Sigmoid colon (tissue), 4 donors: ENCODE results near the gene SLC30A2.

ENCODE experiments used
- CTCF ChIP-seq, 4 experiments: fragments of 450-650 bp in 3 of 4; fragments of 200-600 bp in 1 of 4; IDR thresholded peaks; one replicate each; pipeline ENCODE4 v1.5.1; 2016 to 2019; ENCODE audit warnings: antibody characterized with exemption in 4 of 4, mild to moderate bottlenecking in 3 of 4, moderate library complexity in 2 of 4
- EP300 ChIP-seq, 4 donors: sonication (generic); formaldehyde crosslinking; IDR thresholded peaks; one replicate each; pipeline ENCODE4 v1.6.1; 2017; ENCODE audit warnings: antibody characterized with exemption in 4 of 4
- POLR2A ChIP-seq, 2 donors: fragments of 450-650 bp; IDR thresholded peaks; one replicate each; pipeline ENCODE4 v1.6.1; 2016; ENCODE audit warnings: antibody characterized with exemption in 2 of 2, mild to moderate bottlenecking in 2 of 2, moderate library complexity in 2 of 2
- POLR2AphosphoS5 ChIP-seq, 4 donors: sonication (generic); formaldehyde crosslinking; IDR thresholded peaks; one replicate each; pipeline ENCODE4 v1.6.1; 2017; ENCODE audit warnings: antibody characterized with exemption in 4 of 4

DNA sequence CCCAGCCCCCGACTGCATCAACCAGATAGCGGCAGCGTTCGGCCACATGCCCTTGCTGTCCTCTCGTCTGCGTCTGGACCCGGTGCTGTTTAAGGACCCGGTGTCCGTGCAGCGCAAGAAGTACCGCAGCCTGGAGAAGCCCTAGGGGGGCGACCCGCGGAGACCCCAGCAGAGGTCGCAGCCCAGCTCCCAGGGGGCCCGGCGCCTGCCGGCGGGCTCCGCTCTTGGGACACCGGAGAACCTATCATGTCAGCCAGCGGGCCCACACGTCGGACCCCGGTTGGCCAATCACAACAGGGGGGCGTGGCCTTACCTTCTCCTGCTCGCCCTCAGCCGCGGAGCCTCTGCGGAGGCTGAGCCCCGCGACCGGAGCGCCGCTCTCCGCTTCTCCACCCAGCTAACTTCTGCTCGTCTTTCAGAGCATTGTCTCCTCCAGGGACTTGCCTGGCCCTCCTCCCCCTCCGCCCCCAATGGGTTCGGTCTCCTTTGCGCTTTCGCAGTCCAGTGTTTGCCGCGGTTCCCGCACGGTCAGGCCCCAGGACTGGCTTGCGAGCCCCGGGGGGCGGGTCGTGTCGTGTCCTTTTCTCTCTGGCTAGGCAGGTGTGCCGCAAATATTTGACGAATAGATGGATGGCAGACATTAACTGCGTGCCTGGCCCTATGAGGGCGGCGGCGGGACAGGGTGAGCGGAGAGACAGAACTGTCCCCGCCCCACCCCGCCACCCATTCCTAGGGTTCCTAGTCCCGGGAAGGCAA lies 10.5 kb downstream of the SLC30A2 start:
- TF ChIP-seq POLR2A (IDR thresholded peaks at IDR 0.05) = peak; percentile 53 to 57
- TF ChIP-seq CTCF (IDR thresholded peaks at IDR 0.05) = no peak
- TF ChIP-seq POLR2AphosphoS5 (IDR thresholded peaks at IDR 0.05) = peak; percentile 80 to 94 (median 86)
- no peak for TF ChIP-seq EP300 (IDR thresholded peaks at IDR 0.05)
